Measurements from ENCODE around the gene MYG1.

DNA sequence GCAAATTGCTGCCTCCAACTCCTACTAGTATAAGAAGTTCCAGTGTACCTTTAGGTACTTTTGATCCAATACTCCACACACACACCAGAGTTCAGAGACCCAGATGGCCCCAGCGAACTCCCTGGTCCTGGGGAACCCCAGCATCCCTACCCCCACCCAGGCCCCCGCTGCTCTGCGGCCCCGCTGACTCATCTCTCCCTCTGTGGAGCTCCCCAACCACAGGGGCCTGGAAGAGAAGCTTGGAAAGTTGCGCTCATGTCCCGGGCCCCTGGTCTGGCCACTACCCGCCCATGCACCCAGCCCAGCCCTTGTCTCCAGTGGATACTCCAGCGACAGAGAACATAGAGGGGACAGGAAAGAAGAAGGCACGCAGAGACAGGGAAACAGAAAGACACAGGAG lies 40.9 kb downstream of the MYG1 start:
- TF ChIP-seq, protein P1, sequence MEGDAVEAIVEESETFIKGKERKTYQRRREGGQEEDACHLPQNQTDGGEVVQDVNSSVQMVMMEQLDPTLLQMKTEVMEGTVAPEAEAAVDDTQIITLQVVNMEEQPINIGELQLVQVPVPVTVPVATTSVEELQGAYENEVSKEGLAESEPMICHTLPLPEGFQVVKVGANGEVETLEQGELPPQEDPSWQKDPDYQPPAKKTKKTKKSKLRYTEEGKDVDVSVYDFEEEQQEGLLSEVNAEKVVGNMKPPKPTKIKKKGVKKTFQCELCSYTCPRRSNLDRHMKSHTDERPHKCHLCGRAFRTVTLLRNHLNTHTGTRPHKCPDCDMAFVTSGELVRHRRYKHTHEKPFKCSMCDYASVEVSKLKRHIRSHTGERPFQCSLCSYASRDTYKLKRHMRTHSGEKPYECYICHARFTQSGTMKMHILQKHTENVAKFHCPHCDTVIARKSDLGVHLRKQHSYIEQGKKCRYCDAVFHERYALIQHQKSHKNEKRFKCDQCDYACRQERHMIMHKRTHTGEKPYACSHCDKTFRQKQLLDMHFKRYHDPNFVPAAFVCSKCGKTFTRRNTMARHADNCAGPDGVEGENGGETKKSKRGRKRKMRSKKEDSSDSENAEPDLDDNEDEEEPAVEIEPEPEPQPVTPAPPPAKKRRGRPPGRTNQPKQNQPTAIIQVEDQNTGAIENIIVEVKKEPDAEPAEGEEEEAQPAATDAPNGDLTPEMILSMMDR (CRISPR knock-in tag; IDR thresholded peaks at IDR 0.05), result no peak
- no peak for TF ChIP-seq MATR3 (CRISPR knock-in tag; IDR thresholded peaks at IDR 0.05)

Measured in HepG2 (cell line).